ENCODE data around the gene HDLBP. TPM values are rescaled to one million over a fixed set of nuclear protein-coding genes. Genes with fewer than 3 reads are reported as not detected.

Gene HDLBP
- polyA plus RNA-seq, 3 donors = 50.4 to 73.1 (median 69.9) TPM

GRCh38 chr2:241227594-241227993 is 87.9 kb downstream of the HDLBP start:
- Histone ChIP-seq H3K4me2 (replicated peaks; ENCODE audit: extremely low read depth, low read length, poor library complexity, severe bottlenecking) (no peak overlapping the region), H3K9ac (ENCODE audit: insufficient read depth, low read length, poor library complexity, severe bottlenecking) (no peak overlapping the region), H3K4me3 (replicated peaks in 1 of 3; ENCODE audit: low read depth in 2 of 3, low read length in 3 of 3) (no peak overlapping the region), H3K9me3 (replicated peaks in 1 of 2; ENCODE audit: control insufficient read depth in 1 of 2, insufficient read depth in 1 of 2, low read length in 2 of 2) (no peaks in the 10 kb centered on the region), H4K20me1 (ENCODE audit: insufficient read depth, low read length) (no peaks in the 10 kb centered on the region), H2AFZ (ENCODE audit: insufficient read depth, low read depth, low read length, poor library complexity, severe bottlenecking) (no peak overlapping the region), H3K79me2 (ENCODE audit: insufficient read depth, low read length) (no peaks in the 10 kb centered on the region), H3K27ac (ENCODE audit: low read depth in 1 of 2, low read length in 2 of 2) (no peak overlapping the region), H3K36me3 (replicated peaks in 1 of 2; ENCODE audit: control insufficient read depth in 1 of 2, insufficient read depth in 2 of 2, low read length in 2 of 2) (peaks cover 70 to 72% of the 10 kb centered on the region in 2 donors), H3K4me1 (ENCODE audit: control insufficient read depth in 1 of 2, insufficient read depth in 2 of 2, low read length in 2 of 2) (no peaks in the 10 kb centered on the region), H3K27me3 (ENCODE audit: control insufficient read depth in 2 of 2, insufficient read depth in 2 of 2, low read length in 2 of 2) (no peaks in the 10 kb centered on the region)
- peaks cover 0 to 2% (median 0%) of the 10 kb centered on the region in 7 donors for H3K9me3 Mint-ChIP-seq
- H3K36me3 Mint-ChIP-seq = peaks cover 64 to 73% of the 10 kb centered on the region in 2 donors
- peaks cover 11% of the 10 kb centered on the region for H3K4me1 Mint-ChIP-seq
- intact Hi-C loops (cut with micrococcal nuclease) = no loop called here
- no peak for DNase-seq
- no peak overlapping the region for H3K4me3 Mint-ChIP-seq
- 95% methylated on average over 3 of the region's 8 CpGs for WGBS (ENCODE audit: insufficient coverage)
- peak overlapping the region in 3 of 7 donors; percentile 2 to 16 (median 5) for H3K27ac Mint-ChIP-seq
- TF ChIP-seq, protein P1, sequence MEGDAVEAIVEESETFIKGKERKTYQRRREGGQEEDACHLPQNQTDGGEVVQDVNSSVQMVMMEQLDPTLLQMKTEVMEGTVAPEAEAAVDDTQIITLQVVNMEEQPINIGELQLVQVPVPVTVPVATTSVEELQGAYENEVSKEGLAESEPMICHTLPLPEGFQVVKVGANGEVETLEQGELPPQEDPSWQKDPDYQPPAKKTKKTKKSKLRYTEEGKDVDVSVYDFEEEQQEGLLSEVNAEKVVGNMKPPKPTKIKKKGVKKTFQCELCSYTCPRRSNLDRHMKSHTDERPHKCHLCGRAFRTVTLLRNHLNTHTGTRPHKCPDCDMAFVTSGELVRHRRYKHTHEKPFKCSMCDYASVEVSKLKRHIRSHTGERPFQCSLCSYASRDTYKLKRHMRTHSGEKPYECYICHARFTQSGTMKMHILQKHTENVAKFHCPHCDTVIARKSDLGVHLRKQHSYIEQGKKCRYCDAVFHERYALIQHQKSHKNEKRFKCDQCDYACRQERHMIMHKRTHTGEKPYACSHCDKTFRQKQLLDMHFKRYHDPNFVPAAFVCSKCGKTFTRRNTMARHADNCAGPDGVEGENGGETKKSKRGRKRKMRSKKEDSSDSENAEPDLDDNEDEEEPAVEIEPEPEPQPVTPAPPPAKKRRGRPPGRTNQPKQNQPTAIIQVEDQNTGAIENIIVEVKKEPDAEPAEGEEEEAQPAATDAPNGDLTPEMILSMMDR (IDR thresholded peaks at IDR 0.05) = no peak
- H3K27me3 Mint-ChIP-seq (ENCODE audit: low read depth in 3 of 3) = peaks cover 0 to 4% (median 3%) of the 10 kb centered on the region in 3 donors

- Mint-ChIP-seq H3K27me3 (ENCODE audit: low read depth in 3 of 3) (peaks cover 0 to 7% (median 5%) of the 10 kb centered on the region in 3 donors), H3K36me3 (peaks cover 59 to 67% of the 10 kb centered on the region in 2 donors), H3K4me3 (no peak overlapping the region), H3K27ac (peak overlapping the region in 4 of 7 donors; percentile 30 to 68 (median 32)), H3K4me1 (peaks cover 11% of the 10 kb centered on the region), H3K9me3 (peaks cover 0 to 2% (median 0%) of the 10 kb centered on the region in 7 donors)
- Histone ChIP-seq H3K4me2 (replicated peaks; ENCODE audit: extremely low read depth, low read length, poor library complexity, severe bottlenecking) (no peak overlapping the region), H3K27me3 (ENCODE audit: control insufficient read depth in 2 of 2, insufficient read depth in 2 of 2, low read length in 2 of 2) (no peaks in the 10 kb centered on the region), H4K20me1 (ENCODE audit: insufficient read depth, low read length) (no peaks in the 10 kb centered on the region), H3K4me3 (replicated peaks in 1 of 3; ENCODE audit: low read depth in 2 of 3, low read length in 3 of 3) (no peak overlapping the region), H3K9me3 (replicated peaks in 1 of 2; ENCODE audit: control insufficient read depth in 1 of 2, insufficient read depth in 1 of 2, low read length in 2 of 2) (no peaks in the 10 kb centered on the region), H3K79me2 (ENCODE audit: insufficient read depth, low read length) (no peaks in the 10 kb centered on the region), H3K4me1 (ENCODE audit: control insufficient read depth in 1 of 2, insufficient read depth in 2 of 2, low read length in 2 of 2) (no peaks in the 10 kb centered on the region), H3K9ac (ENCODE audit: insufficient read depth, low read length, poor library complexity, severe bottlenecking) (no peak overlapping the region), H2AFZ (ENCODE audit: insufficient read depth, low read depth, low read length, poor library complexity, severe bottlenecking) (no peak overlapping the region), H3K36me3 (replicated peaks in 1 of 2; ENCODE audit: control insufficient read depth in 1 of 2, insufficient read depth in 2 of 2, low read length in 2 of 2) (peaks cover 63 to 65% of the 10 kb centered on the region in 2 donors), H3K27ac (ENCODE audit: low read depth in 1 of 2, low read length in 2 of 2) (no peak overlapping the region)
- no peak for DNase-seq
- intact Hi-C loops (cut with micrococcal nuclease) = no loop called here
- WGBS (ENCODE audit: insufficient coverage) = 96% methylated on average over 14 of the region's 19 CpGs
- TF ChIP-seq, protein P1 (IDR thresholded peaks at IDR 0.05) = no peak
These were observed 88.5 kb downstream of the HDLBP start for GRCh38 chr2:241226723-241227572.
